ACHN (cell line): ENCODE data around the gene OR4K1.
A peak's percentile ranks its signal among the peaks of the same experiment; 100 is the strongest.
"Not testable (repeated sequence)": the region's sequence is repeated elsewhere in the genome, so short reads cannot be mapped to it uniquely, and the experiment has no call there.

Experiments
- DNase-seq: peaks from one replicate; pipeline ENCODE4 v3.0.0-alpha.2; 2015
- in situ Hi-C: cut with HindIII; loops from 2 replicates; pipeline ENCODE4 v1.10.0; 2017; ENCODE audit warnings: low sequenced_read_pairs, low pct_ligation_motif_present, low pct_unique_long_range_greater_than_20kb

The OR4K1 gene

GRCh38 chr14:19930617-19931016, at the start of gene OR4K1:
TSS of gene OR4K1 (plus strand) at chr14:19930917. CDS start at chr14:19935667, 4,750 bp downstream.
- DNase-seq = no peak
- in situ Hi-C loops = no loop called here

- DNase-seq = no peak
- in situ Hi-C loops = no loop called here
These were observed 35.4 kb upstream of the OR4K1 start for GRCh38 chr14:19895282-19895681.

GRCh38 chr14:19900999-19901398, 29.7 kb upstream of the OR4K1 start:
- in situ Hi-C loops = no loop called here
- DNase-seq = no peak

- in situ Hi-C loops = no loop called here
- DNase-seq = no peak
These were observed 28.3 kb upstream of the OR4K1 start for GRCh38 chr14:19902409-19902808.

- in situ Hi-C loops = no loop called here
- no peak for DNase-seq
These were observed 24.1 kb upstream of the OR4K1 start for GRCh38 chr14:19906665-19907064.

- DNase-seq = no peak
- in situ Hi-C loops = no loop called here
These were observed 19.6 kb upstream of the OR4K1 start for GRCh38 chr14:19911114-19911513.

- in situ Hi-C loops = no loop called here
- DNase-seq = no peak
These were observed 13.5 kb upstream of the OR4K1 start for GRCh38 chr14:19917243-19917642.

- DNase-seq = no peak
- in situ Hi-C loops = no loop called here
These were observed 12.7 kb upstream of the OR4K1 start for GRCh38 chr14:19917955-19918518.

GRCh38 chr14:19918553-19919264, 12.0 kb upstream of the OR4K1 start:
- no peak for DNase-seq
- in situ Hi-C loops = no loop called here

GRCh38 chr14:19920021-19920657, 10.6 kb upstream of the OR4K1 start, which contains the start of gene OR4K5:
TSS of gene OR4K5 (plus strand) at chr14:19920607. CDS start at chr14:19920607, 0 bp downstream.
- in situ Hi-C loops = no loop called here
- no peak for DNase-seq

- in situ Hi-C loops = no loop called here
- no peak for DNase-seq
These were observed 11.0 kb downstream of the OR4K1 start for GRCh38 chr14:19941668-19942067.

GRCh38 chr14:19947413-19948090, 16.8 kb downstream of the OR4K1 start:
- in situ Hi-C loops = no loop called here
- peak; percentile 36 for DNase-seq

GRCh38 chr14:19949218-19949617, 18.5 kb downstream of the OR4K1 start:
- no peak for DNase-seq
- in situ Hi-C loops = no loop called here

- DNase-seq, in situ Hi-C loops: not testable (repeated sequence)
These were observed 39.0 kb downstream of the OR4K1 start for GRCh38 chr14:19969735-19970134.

- in situ Hi-C loops = no loop called here
- DNase-seq = no peak
These were observed 44.1 kb downstream of the OR4K1 start for GRCh38 chr14:19974844-19975243.

GRCh38 chr14:19975291-19975690, 44.6 kb downstream of the OR4K1 start, which contains the start of gene OR4K15:
TSS of gene OR4K15 (plus strand) at chr14:19975591. CDS start at chr14:19975591, 0 bp downstream.
- no peak for DNase-seq
- in situ Hi-C loops = no loop called here
